GM18867 (cell line): ENCODE data around the gene LYSMD2.

Experiments
- ATAC-seq: cut with Tn5 transposase; IDR thresholded peaks from one replicate; pipeline ENCODE4 v1.9.1; 2021; ENCODE audit warnings: mild to moderate bottlenecking, moderate library complexity; ENCODE audit not compliant: unreplicated experiment

The LYSMD2 gene

DNA sequence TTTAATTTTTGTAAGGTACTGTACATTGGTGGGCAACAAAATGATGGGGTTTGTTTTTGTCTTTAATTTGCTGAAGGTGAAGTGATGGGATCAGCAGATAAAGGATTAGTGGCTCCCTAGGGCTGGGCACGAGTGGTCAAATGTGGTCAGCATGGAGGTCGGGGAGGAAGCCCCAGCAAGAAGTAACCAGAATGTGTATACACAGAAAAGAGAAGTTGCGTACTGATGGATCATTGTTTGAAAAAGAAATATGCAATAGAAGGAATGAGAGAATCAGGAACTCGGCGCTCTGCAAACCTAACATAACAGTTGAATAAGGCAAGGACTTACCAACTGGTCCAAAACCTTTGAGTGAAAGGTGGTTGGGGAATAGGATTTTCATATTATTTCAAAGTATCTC, 15.4 kb upstream of the LYSMD2 start:
- ATAC-seq: no peak

DNA sequence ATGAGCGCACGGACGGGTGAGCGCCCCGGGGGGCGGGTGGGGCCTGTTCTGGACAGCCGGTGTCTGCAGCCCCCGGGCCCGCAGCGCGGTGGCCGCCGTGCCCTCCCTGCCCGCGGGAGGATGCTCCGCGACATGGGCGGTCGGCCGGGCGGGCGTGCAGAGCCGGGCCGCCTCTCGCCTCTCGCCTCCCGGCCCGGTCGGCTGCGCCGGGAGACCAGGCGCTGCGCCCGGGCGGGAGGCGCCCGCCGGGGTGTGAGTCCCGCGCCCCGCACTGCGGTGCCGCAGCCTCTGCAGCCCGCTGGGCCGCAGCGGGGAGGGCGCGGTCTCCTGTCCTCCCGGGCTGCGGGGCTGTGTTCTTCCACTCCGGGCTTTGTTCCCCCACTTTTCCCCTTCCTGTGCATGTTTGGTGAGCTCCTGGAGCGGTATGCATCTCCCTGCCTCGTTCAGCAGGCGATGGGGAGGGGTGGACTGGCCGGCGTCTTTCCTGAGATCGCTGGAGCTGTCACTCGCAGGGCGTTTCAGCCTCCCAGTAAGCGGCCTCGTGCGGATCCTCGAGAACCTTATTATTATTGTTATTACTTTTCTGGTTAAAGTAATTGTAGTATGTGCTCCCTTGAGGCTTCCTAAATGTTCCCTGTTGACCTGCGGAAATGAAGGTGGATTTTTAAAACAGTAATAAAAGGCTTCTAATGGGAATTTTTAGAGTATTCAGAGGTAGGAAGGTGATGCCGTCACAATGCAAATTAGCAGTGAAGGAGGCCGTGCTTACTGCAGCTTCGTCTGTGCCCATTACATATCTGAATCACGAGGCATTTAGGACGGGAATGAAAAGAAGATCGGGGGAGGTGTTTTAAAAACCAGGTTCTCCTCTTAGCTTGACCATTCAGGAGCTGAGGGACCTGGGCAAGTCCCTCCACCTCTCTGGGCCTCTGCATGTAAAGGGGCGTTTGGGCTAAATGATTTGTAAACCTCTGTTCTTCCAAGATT, 14.5 kb upstream of the LYSMD2 start:
- ATAC-seq: peak; percentile 36

DNA sequence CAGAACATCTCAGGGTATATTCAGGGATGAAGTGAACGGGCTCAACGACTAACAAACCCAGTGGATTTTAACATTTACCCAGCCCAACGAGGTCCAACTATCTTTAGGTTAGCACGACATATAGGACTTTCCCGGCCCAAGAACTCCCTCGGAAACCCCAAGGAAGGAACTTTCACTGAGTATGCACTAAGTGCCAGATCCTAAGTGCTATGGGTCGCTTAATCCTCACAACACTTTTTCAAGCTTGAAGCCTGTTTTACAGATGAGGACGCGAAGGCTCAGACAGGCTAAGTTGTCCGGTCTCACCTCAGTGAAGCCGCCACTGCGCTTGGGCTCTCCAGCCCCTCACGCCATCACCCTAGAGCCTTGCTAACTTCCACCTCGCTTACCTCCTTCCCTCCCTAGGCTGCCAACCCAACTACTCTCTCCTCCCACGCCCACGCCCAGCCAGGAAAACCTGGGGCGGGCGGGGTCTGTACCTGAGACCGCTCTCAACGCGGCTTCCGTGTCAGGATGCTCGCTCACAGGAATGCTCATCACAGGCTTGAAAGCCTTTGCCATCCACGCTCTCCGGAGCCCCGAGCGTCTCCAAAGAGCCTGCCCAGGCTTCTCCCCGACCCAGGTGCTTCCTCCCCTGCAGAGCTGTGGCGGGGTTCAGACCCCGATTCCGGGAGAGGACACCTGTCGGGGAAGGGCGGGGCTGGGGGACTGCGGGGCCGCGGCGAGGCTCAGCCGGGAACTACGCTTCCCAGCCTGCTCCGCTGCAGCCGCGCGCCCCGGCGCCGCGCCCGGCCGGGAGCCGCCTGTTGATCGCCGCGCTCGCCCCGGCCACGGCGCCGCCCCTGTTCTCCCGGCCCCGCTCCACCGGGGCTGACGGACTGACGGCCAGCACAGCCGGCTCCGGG, 13.6 kb upstream of the LYSMD2 start, which contains the start of gene TMOD2:
Gene TMOD2, plus strand, starts transcription at position 806 of the 905 bp plus-strand sequence. CDS start 14,845 bp downstream, outside the sequence.
- ATAC-seq: peak; percentile 77

DNA sequence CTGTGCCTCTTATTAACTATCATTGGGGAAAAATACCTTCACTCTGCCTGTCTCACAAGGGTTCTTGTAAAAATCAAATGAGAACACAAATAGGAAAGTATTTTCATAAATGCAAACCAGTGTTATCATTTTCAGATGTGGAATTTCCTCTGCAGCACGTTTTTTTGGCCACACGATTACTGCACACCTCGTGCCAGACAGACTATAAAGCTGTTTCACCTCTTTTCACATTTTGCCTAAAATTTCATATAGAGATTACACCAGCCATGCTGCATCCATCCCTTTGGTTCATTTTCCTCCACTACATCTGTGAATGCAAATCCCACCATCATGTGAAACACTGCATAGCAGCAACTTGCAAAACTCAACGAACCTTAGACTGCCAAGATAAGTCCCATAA, 12.7 kb upstream of the LYSMD2 start:
- no peak for ATAC-seq

DNA sequence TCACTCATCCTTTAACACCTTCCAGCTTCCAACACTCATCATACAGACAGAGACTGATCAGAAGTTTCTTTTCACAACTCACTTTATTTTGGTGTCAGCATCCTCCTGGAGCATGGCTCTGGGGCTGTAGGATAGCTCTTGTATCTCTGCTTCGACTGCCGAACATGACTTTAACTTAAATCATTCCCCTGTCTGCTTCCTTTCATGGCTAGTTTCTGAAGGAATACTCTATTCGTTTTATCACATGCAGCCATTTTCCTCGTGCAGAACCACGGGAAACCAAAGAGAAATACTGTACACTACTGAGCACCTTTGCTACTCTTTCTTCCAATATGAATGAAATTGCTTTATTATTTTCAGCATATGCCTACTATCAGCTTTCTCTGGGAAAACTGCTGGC, 11.9 kb upstream of the LYSMD2 start:
- no peak for ATAC-seq

DNA sequence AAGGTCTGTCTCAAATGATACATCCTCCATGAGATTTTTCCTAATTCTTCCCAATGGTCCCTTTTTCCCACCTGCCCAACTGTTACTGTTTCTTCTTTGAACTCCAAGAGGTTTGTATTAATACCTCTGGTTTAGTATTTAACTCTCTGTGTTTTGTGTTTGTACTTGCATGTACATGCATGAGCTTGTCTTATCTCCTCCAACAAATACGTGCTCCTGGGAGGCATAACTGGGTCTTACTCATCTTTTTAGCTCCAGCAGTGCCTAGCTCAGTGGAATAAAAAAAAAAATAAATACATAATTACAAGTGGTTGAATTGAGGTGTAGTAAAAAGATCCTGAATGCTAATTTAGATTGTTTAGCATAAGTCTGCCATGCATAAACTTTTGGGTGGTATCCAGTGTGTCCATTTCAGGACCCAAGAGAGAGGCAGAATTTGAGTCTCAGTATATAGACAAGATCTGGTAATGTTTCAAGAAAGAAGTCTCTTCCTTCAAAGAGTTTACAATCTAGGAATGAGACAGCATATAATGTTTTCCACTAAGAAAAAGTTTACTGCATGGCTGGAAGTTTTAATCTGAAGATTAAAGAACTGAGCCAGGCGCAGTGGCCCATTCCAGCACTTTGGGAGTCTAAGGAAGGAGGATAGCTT, 1.7 kb upstream of the LYSMD2 start:
- ATAC-seq: no peak

DNA sequence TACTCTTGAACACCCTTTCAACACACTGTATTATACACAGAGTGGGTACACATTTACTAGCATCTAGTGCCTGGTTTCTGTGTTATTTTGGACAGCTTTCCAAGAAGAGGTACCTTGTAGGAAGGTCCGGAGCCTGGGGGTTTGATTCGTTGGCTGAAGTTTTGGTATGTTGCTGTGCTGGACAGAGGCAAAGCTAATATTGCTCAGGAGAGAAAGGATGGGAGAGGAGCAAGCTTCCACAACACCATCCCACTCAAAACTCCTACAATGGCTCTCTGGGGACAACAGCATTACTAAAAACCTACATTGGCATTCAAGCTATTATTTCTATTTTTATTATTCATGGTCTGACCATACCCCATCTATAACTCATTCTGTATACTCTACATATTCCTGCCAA, 1.1 kb upstream of the LYSMD2 start:
- ATAC-seq: no peak

DNA sequence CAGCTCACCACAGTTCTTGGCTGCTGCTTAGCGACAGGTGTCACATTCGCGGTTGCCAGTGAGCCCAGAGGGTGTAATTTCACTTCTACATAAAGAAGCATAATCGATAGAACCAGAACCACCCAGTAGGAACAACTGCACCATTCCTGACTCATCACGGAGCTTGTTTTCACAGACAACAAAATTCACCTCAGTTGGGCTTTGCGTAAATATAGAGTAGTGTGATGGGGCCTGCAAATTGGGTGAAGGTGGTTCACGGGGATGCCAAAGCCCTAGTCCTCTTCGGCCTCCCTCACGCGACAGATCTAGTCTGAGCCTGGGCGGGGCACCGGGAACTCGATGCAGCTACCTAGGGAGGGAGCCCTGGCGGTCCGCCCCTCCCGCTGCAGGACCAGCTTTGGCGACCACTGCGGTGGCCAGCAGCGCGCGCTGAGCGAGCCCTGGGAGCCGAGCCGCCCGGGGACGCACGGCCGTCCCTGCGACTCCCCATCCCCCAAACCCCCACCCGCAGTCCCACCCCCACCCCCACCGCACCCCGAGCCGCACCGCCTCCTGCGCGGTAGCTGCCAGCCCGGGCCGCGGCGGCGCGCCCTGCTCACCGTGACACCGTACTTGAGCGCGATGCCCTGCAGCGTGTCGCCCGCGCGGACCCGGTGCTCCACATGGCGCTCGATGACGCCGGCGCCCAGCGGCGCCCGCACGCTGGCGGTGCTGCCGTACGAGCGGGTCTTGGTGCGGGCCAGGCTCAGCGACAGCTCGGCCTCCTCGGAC, 519 bp downstream of the LYSMD2 start:
- peak; percentile 38 for ATAC-seq

DNA sequence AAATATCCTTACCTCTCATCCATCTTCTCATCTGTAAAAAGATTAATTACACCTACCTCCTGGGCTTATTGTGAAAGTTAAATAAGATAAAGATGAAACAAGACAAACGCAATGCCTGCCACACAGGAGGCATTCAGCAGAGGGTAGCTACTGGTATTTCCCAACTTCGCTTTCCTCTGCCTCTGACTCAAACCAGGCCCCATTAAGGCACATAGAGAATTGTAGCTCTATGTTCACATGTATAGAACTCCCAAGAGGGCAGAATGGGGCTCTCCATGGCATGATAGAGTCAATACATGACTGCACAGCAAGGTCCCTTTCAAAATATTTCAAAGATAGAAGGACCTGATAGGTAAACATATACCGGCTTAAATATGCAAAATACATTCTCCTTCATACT, 1.4 kb downstream of the LYSMD2 start:
- ATAC-seq: no peak

DNA sequence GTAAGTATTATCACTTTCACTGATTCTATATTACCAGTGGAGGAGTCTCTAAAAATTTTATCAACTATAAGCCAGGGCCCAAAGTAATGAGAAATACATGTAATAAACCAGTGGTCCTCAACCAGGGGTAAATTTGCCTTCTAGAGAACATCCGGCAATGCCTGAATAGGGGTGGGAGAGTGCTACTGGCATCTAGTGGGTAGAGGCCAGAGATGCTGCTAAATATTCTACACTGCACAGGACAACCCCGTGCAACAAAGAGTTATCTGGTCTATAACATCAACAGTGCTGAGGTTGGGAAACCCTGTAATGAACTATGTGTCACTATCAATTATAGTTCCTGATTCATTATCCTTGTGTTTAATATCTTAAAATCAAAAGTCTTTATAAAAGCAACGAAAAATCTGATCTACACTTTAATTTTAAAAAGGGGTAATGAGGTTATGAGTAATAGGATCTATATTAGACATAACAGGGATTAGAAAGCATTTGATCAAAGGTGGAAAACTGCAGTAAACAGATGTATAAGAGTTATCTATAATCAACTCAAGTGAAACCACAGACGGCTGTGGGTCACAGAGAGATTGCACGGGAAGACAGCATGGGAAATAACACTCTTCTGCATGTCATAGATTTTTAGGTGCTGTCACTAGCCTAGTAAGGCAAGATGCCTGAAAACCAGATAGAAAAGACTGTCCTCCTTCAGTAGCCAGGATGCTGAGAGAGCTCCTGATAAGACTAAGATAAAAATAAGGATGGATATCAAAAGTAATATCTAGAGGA, 2.0 kb downstream of the LYSMD2 start:
- ATAC-seq: no peak

DNA sequence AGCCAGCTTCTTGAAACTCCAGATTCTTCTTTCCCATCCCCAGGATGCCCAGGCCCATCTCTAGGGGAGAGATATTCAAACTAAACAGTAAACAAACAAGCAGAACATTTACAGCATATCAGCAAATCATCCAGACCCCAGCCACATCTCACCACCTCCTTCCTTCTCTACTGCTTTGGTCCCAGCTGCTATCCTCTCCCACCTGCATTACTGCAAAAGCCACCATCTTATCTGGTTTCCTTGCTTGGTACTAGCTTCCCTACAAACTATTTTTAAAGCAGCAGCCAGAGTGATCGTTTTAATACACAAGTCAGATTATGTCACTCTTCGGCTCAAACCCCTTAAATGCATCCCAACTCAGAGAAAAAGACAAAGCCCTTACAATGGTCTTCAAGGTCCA, 4.8 kb downstream of the LYSMD2 start:
- no peak for ATAC-seq

DNA sequence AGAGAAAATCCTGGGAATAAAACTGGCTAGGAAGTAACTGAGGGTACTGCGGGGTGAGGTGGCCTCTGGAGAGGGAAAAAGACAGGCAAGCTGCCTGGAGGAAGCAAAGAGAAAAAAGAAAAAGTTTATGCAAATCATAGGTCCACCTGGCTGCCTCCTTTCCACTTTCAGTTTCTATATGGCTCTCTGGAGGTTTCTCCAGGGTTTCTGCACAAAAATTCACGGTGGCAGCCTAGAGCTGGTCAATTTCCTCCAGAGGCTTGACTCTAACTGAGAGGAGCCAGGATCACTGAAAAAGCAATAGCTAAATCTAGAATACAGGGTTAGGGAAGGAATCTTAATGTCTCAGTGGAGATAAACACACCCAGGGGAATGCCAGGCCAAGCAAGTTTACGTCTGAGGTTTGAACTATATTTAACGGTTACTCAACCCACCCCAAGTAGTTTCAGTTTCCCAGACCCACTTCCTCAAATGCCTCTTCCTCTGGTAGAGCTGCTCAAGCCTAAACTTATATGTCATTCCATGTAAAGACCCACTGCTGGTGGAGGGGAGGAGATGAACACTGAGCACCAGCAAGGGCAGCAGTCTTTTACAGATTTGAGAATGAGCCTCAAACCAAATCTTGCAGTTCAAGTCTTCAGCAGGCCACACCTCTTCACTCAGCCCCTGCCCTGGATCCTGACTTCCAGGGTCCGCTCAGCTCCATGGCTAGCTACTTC, 5.7 kb downstream of the LYSMD2 start:
- peak; percentile 59 for ATAC-seq

DNA sequence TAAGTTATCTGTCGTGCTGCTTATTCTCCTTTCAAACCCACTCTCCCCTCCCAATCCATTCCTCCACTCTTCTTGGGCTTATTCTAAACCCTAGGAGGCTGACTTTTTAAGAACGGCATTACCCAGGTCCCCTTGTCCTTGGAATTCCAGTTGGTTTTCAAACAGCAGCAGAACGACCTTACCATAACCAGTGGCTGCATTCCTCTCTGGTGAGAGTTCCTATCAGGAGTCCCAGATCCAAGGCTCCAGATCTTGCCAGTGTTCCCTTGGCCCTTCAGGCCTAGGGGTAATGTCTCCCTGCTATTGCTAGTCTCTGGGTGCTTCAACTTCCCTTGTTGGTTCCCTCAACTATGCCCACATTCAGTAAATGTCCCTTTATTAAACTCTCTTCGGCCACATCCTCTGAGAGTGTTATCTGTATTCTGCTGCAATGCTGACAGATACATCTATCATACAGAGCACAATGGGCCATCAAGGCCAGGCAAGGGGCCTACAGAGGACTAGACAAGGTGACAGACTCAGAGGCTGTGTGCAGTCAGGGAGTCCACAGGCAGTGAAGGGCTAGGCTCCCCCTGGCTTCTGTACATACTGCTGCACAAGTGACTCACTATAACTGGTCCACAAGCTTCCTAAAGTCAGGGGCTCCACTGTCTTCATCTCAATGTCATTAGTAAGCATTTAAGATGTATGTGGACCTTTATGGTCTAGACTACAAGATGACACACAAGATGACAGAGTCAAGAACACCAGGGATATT, 10.1 kb downstream of the LYSMD2 start:
- no peak for ATAC-seq

DNA sequence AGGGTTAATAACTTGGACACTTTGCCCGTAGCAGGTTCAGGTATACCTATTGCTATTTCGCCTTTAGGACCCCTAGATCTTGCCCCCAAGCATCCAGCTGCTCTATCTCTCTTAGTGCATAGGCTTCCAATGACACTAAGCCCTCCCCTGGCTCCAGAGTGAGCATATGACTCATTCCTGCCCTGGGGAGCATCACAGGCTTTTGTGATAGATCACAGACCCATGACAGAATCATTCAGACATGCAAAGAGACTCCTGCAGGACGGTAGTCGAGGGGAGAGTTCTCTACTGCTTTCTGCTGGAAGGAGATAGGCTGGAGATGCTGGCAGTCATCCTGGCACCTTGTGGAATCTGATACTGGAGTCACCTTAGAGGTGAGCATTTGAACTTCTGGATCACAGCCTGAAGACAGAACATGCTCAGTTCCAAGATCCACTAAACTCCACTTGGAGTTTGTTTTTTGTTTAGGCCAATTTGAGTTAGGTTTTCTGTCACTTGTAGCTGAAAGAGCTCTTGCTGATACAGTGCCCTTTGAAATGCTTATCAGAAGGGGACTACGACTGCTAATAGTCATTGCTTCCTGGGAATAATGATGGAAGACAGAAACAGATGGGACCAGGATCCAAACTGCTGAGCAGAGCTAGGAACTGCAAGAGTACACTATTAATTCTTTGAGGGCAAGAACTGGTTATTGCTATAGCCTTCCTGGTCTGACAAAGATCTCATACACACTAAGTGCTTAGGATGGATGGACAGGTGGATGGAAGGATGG, 11.0 kb downstream of the LYSMD2 start:
- peak; percentile 75 for ATAC-seq

DNA sequence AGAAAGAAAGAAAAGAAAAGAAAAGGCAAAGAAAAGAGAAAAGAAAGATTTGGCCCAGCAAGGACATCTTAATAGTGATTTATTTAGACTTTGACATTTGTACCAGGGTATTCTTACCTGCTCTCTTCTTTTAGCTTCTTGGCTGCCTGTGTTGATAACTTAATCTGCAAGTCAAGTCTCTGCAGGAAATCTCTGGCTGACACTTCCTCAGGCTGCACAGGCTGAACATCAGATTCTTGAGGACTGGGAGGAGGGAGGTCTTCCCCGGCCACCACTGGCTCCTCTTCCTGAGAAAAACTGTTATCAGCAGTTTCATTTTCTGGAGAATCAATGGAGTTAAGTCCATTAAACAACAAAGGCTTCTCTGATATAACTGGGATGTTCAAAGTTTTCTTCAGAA, 12.8 kb downstream of the LYSMD2 start:
- no peak for ATAC-seq

DNA sequence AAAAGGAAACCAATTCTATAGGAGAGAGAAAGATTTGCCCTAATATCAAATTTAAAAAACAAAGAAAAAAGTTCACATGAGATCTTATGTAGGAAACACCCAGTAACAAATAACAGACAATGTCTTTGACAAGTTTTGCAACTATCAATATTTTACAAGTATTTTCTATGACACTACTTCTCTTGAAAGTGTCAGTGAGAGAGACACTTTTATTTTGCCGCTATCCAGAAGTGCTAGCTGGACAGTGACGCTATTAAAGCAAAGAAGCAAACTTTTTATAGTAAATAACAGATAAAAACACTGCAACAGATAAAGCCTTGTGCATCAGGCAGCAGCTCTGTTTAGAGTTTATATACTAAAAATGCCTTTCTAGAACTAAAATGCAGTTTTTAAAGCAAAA, 13.3 kb downstream of the LYSMD2 start:
- ATAC-seq: no peak

DNA sequence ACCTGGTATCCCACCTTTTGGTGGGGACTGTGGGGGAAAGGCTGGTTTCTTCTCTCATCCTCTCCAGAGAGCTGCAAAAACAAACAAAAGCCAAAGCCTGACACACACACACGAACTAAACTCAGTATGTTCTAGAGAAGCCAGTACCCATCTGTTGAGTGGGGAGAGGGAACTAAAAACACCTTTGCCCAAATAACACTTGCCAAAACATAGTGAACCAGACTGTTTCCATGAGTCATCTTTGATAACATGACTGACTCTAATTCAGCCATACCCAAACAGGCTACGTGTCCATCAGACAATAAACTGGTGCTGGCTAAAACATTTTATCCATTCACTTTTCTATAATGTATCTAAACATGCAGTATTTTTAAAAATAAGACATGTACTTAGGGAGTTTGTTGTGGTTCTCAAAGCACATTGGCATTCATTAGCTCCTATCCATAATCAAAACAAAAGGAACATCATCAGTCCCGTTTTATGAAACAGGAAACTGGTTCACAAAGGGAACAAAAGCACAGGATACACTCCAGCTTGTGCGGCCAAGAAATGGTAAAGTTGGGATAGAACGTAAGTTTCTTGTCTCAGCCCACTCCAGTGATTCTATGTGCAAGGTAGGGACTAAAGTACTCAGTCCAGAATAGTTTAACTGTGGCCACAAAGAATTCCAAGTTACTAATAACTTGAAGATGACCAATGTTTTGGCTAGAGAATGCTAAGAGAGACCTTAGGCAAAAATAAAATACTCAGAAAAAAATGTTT, 16.1 kb downstream of the LYSMD2 start:
- no peak for ATAC-seq
